ENCODE results near the gene S100A8. TPM values are rescaled to one million over a fixed set of nuclear protein-coding genes. Genes with fewer than 3 reads are reported as not detected.

Gene S100A8
- total RNA-seq, 3 donors from 2014 or later = 3.4 to 90.6 (median 22.4) TPM

DNA sequence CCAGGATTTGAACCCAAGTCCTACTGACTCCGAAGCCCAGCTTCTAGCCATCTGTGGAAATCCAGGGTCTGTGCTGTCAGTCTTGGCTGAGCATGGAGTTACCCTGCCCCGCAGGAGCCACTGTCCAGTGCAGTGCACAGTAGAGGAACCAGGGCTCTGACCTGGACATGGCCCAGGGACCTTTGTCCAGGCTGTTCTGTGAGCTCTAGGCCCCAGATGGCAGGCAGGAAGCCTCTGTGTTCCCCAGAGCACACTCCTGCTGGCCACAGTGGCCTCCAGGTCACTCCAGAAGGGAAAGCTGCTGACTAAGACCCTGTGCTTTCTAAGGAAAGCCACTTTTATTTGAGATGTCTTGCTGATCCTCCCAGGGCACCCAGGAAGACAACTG lies 39.3 kb upstream of the S100A8 start:
- intact Hi-C loops (cut with DNase I, micrococcal nuclease) = no loop called here
- H3K4me3 ChIP-seq = no peak overlapping the region
- DNase-seq = no peak
- no peaks in the 10 kb centered on the region for H3K9me3 ChIP-seq
- TF ChIP-seq, protein P1, sequence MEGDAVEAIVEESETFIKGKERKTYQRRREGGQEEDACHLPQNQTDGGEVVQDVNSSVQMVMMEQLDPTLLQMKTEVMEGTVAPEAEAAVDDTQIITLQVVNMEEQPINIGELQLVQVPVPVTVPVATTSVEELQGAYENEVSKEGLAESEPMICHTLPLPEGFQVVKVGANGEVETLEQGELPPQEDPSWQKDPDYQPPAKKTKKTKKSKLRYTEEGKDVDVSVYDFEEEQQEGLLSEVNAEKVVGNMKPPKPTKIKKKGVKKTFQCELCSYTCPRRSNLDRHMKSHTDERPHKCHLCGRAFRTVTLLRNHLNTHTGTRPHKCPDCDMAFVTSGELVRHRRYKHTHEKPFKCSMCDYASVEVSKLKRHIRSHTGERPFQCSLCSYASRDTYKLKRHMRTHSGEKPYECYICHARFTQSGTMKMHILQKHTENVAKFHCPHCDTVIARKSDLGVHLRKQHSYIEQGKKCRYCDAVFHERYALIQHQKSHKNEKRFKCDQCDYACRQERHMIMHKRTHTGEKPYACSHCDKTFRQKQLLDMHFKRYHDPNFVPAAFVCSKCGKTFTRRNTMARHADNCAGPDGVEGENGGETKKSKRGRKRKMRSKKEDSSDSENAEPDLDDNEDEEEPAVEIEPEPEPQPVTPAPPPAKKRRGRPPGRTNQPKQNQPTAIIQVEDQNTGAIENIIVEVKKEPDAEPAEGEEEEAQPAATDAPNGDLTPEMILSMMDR (IDR thresholded peaks at IDR 0.05) = no peak
- ATAC-seq = no peak
- H3K4me1 ChIP-seq (ENCODE audit: low read depth) = no peaks in the 10 kb centered on the region
- H3K36me3 ChIP-seq (ENCODE audit: low read depth) = no peaks in the 10 kb centered on the region

DNA sequence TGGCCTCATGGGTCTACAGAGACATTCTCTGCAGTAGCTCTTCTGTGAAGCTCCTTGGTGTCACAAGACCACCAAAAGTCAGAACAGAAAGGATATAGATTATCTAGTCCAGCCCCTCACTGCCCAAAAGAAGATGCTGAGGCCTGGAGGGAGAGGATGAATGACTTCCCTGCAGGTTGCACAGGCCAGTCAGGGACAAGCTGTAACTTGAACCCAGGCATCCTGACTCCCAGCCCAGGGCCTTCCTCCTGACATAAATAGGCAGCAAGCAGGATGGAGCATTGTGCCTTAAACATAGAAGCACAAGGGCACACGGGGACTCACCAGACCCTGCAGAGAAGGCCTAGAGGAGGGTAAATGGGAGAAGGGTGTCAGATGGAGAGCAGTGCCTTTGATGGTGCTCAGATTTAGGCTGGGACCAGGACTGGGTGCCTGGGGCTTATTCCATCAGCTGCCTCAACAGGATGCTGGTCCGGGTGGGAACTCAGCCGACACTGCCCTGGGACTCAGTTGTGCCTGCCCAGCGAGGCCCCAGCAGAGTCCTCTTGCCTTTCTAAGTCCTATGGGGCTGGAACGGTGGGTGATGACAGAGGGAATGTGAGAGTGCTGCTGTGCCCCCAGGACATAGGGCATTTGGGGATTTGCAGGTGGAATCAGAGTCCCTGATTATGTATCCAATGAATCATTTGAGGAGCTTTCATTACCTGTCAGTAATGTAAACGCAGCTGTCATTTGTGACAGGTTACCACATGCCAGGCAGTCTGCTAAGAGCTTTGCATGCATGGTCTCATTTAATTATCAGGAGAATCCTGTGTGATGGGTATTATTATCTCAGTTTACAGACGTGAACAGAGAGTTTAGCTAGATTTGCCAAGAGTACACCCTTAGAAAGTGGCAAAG lies 38.6 kb upstream of the S100A8 start:
- no peak for ATAC-seq
- TF ChIP-seq, protein P1 (IDR thresholded peaks at IDR 0.05) = no peak
- H3K9me3 ChIP-seq = no peaks in the 10 kb centered on the region
- H3K4me3 ChIP-seq = no peak overlapping the region
- DNase-seq = no peak
- H3K4me1 ChIP-seq (ENCODE audit: low read depth) = no peaks in the 10 kb centered on the region
- intact Hi-C loops (cut with DNase I, micrococcal nuclease) = no loop called here
- H3K36me3 ChIP-seq (ENCODE audit: low read depth) = no peaks in the 10 kb centered on the region

DNA sequence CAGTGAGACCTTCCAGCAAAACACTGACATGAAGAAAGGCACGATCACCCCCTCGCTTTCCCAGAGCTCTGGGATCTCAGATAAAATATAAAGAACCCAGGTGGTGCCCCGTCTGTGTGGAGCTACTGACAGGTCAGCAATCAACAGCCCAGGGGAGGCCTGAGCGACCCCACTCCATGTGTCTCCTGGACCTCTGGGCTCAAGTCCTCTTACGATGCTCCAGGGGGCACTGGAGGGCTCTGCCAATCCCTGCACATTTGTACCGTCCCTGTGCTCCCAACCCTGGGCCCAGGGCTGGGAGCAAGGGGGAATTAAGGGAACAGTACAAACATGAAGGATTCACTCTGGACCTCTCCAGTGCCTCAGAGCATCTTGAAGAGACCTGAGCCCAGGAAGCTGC lies 37.9 kb upstream of the S100A8 start:
- DNase-seq (no peak), ATAC-seq (no peak)
- H3K9me3 ChIP-seq = no peaks in the 10 kb centered on the region
- TF ChIP-seq, protein P1 (IDR thresholded peaks at IDR 0.05) = no peak
- H3K4me3 ChIP-seq = no peak overlapping the region
- intact Hi-C loops (cut with DNase I, micrococcal nuclease) = no loop called here
- no peaks in the 10 kb centered on the region for H3K4me1 ChIP-seq (ENCODE audit: low read depth)
- H3K36me3 ChIP-seq (ENCODE audit: low read depth) = no peaks in the 10 kb centered on the region

DNA sequence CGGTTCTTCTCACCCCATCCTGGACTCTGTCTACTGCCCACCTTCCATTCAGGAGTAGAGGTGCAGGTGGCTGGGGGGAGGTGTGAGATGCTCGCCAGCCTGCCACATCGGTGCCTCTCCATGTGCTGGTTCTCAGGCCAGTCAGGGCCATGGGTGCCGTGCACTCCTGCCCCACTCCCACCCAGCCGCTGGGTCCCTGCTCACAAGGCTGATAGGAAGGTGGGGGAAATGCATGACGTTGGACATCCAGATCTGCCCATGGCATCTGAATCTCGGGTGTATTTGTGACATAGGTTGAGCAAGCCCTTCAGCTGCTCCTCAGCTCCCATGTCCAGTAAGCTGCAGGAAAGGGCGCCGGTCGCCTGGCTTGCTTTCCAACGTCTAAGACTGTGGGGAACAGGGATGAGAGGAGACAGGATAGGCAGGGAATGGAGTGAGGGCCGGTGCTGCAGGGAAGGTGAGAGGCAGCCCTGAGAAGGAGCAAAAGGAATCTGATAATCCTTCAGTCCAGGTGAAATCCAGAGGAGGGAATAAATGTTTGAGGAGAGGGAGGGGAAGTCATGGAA lies 37.3 kb upstream of the S100A8 start:
- no peak overlapping the region for H3K4me3 ChIP-seq
- DNase-seq (no peak), ATAC-seq (no peak)
- no peaks in the 10 kb centered on the region for H3K4me1 ChIP-seq (ENCODE audit: low read depth)
- H3K9me3 ChIP-seq = no peaks in the 10 kb centered on the region
- intact Hi-C loops (cut with DNase I, micrococcal nuclease) = no loop called here
- H3K36me3 ChIP-seq (ENCODE audit: low read depth) = no peaks in the 10 kb centered on the region
- TF ChIP-seq, protein P1 (IDR thresholded peaks at IDR 0.05) = no peak

DNA sequence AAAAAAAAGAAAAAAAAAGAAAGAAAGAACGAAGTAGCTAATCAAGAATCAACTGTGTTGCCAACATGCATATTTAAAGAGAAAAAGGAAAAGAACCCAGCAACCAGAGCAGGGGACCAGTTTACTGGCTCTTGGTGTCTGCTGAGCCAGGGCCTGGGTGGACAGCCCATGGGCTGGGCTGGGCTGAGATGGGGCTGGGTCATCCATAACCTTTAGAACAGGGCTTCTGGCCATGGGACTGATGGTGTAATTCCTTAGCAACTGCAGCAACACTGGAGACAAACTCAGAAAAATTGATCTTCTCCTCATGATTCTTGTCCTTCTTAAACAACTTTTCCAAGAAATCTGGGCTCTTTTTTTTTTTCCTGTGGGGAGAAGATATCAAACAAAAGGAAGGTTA lies 35.9 kb upstream of the S100A8 start:
- Histone ChIP-seq H3K9me3 (no peaks in the 10 kb centered on the region), H3K36me3 (ENCODE audit: low read depth) (no peaks in the 10 kb centered on the region), H3K4me1 (ENCODE audit: low read depth) (no peaks in the 10 kb centered on the region), H3K4me3 (no peak overlapping the region)
- TF ChIP-seq, protein P1 (IDR thresholded peaks at IDR 0.05) = no peak
- intact Hi-C loops (cut with DNase I, micrococcal nuclease) = no loop called here
- no peak for DNase-seq
- no peak for ATAC-seq
